H1 (cell line): ENCODE data around the gene NOL12. TPM values are rescaled to one million over a fixed set of nuclear protein-coding genes. Genes with fewer than 3 reads are reported as not detected.

Source experiments
- CTCF ChIA-PET: fragments of 300-600 bp; sonication (Branson Sonifier 250); formaldehyde crosslinking; loops from one replicate; lab custom pipeline; 2021; ENCODE audit not compliant: partially characterized antibody; lab: Charles Lee
- POLR2A ChIA-PET: fragments of 300-600 bp; sonication (Branson Sonifier 250); formaldehyde crosslinking; loops from one replicate; lab custom pipeline; 2021; ENCODE audit warnings: inconsistent platforms; ENCODE audit not compliant: partially characterized antibody; lab: Charles Lee
- DNase-seq, 2 experiments: peaks; one replicate each; pipeline versions ENCODE4 v3.0.0 to v3.0.0-alpha.2; 2010 to 2022; ENCODE audit warnings: low spot score in 2 of 2, low read depth in 1 of 2, mixed read lengths in 1 of 2
- FAIRE-seq: peaks from 2 replicates; lab custom pipeline; 2011; peaks lifted over from hg19 to GRCh38; lab: Jason Lieb, UNC
- H2AFZ ChIP-seq: 2 replicates; pipeline ENCODE4 v1.8.1; 2012; ENCODE audit warnings: low read length, inconsistent platforms
- H2AK5ac ChIP-seq: 2 replicates; pipeline ENCODE4 v1.6.1; 2013; ENCODE audit warnings: low read depth, low read length
- H2BK120ac ChIP-seq: replicated peaks from 2 replicates; pipeline ENCODE3; 2013; ENCODE audit warnings: low read depth, low read length, inconsistent platforms
- H2BK12ac ChIP-seq: 2 replicates; pipeline ENCODE4 v1.6.1; 2013; ENCODE audit warnings: low read depth, low read length
- H2BK15ac ChIP-seq: 2 replicates; pipeline ENCODE4 v1.6.1; 2013; ENCODE audit warnings: low read length
- H2BK20ac ChIP-seq: 2 replicates; pipeline ENCODE4 v1.6.1; 2013; ENCODE audit warnings: low read length
- H2BK5ac ChIP-seq: 2 replicates; pipeline ENCODE4 v1.6.1; 2013; ENCODE audit warnings: low read depth, low read length
- H3K14ac ChIP-seq: 2 replicates; pipeline ENCODE4 v1.6.1; 2013; ENCODE audit warnings: inconsistent platforms; ENCODE audit not compliant: insufficient read length
- H3K18ac ChIP-seq: 2 replicates; pipeline ENCODE4 v1.6.1; 2013; ENCODE audit warnings: low read length; ENCODE audit errors: extremely low read depth
- H3K23ac ChIP-seq: 2 replicates; pipeline ENCODE4 v1.6.1; 2013; ENCODE audit warnings: inconsistent platforms; ENCODE audit not compliant: insufficient read length
- H3K23me2 ChIP-seq: 2 replicates; pipeline ENCODE4 v1.6.1; 2013; ENCODE audit warnings: low read depth, low read length
- H3K27ac ChIP-seq: 2 replicates; pipeline ENCODE4 v1.6.1; 2011; ENCODE audit warnings: low read depth, low read length, inconsistent platforms
- H3K27me3 ChIP-seq, 4 experiments: replicated peaks in 1 of 4; 1 replicate in 1 of 4; 2 replicates in 3 of 4; pipeline versions ENCODE4 v1.6.1 to v1.8.1; 2011 to 2013; ENCODE audit warnings: low read length in 3 of 4, mild to moderate bottlenecking in 3 of 4, inconsistent platforms in 2 of 4, mixed read lengths in 2 of 4, moderate library complexity in 1 of 4; ENCODE audit not compliant: control insufficient read depth in 3 of 4, insufficient read depth in 3 of 4; ENCODE audit errors: extremely low read depth in 1 of 4
- H3K36me3 ChIP-seq, 4 experiments: 2 replicates each; pipeline versions ENCODE4 v1.6.1 to v1.8.1; 2011 to 2013; ENCODE audit warnings: mild to moderate bottlenecking in 4 of 4, low read length in 3 of 4, moderate library complexity in 2 of 4, control low read depth in 1 of 4, inconsistent platforms in 1 of 4; ENCODE audit not compliant: insufficient read depth in 4 of 4, control insufficient read depth in 2 of 4
- H3K4ac ChIP-seq: replicated peaks from 2 replicates; pipeline ENCODE3; 2013; ENCODE audit warnings: low read length, low read depth, mixed read lengths, inconsistent platforms; ENCODE audit not compliant: insufficient read length
- H3K4me1 ChIP-seq, 4 experiments: replicated peaks in 1 of 4; 1 replicate in 1 of 4; 2 replicates in 3 of 4; pipeline versions ENCODE4 v1.6.1 to v1.8.1; 2011 to 2013; ENCODE audit warnings: low read length in 3 of 4, inconsistent platforms in 2 of 4, mixed read lengths in 1 of 4; ENCODE audit not compliant: insufficient read depth in 4 of 4, control insufficient read depth in 3 of 4
- H3K4me2 ChIP-seq, 2 experiments: 2 replicates each; pipeline versions ENCODE4 v1.6.1 to v1.8.1; 2011 to 2013; ENCODE audit warnings: low read depth in 2 of 2, low read length in 2 of 2, control low read depth in 1 of 2, inconsistent platforms in 1 of 2, mild to moderate bottlenecking in 1 of 2; ENCODE audit not compliant: insufficient read depth in 1 of 2
- H3K4me3 ChIP-seq, 4 experiments: fragments of 200-600, 300-600 bp in 1 of 4; sonication (generic), shearing (Covaris generic), sonication (Bioruptor Twin) in 1 of 4; 2 replicates each; pipeline versions ENCODE4 v1.5.1 to v1.8.1; 2011 to 2016; ENCODE audit warnings: low read length in 4 of 4, low read depth in 3 of 4, control low read depth in 2 of 4, inconsistent platforms in 2 of 4, mild to moderate bottlenecking in 2 of 4, mixed read lengths in 1 of 4, moderate library complexity in 1 of 4; ENCODE audit not compliant: insufficient read depth in 2 of 4; ENCODE audit errors: extremely low read depth in 1 of 4
- H3K56ac ChIP-seq: replicated peaks from 2 replicates; pipeline ENCODE3; 2013; ENCODE audit warnings: low read depth, mild to moderate bottlenecking, mixed read lengths, low read length, inconsistent platforms; ENCODE audit not compliant: insufficient read length
- H3K79me1 ChIP-seq: 2 replicates; pipeline ENCODE4 v1.6.1; 2013; ENCODE audit warnings: low read depth, low read length, control low read depth
- H3K79me2 ChIP-seq, 2 experiments: 2 replicates each; pipeline versions ENCODE4 v1.6.1 to v1.8.1; 2012 to 2013; ENCODE audit warnings: low read length in 2 of 2, mild to moderate bottlenecking in 2 of 2, inconsistent platforms in 1 of 2; ENCODE audit not compliant: insufficient read depth in 2 of 2, control insufficient read depth in 1 of 2
- H3K9ac ChIP-seq, 4 experiments: replicated peaks in 1 of 4; 1 replicate in 1 of 4; 2 replicates in 3 of 4; pipeline versions ENCODE4 v1.6.1 to v1.8.1; 2011 to 2013; ENCODE audit warnings: low read depth in 3 of 4, low read length in 3 of 4, control low read depth in 2 of 4, mild to moderate bottlenecking in 2 of 4, moderate library complexity in 2 of 4, inconsistent platforms in 1 of 4; ENCODE audit errors: extremely low read depth in 1 of 4
- H3K9me3 ChIP-seq, 2 experiments: 2 replicates each; pipeline versions ENCODE4 v1.6.1 to v1.8.1; 2012 to 2013; ENCODE audit warnings: mild to moderate bottlenecking in 2 of 2, moderate library complexity in 2 of 2, control low read depth in 1 of 2, inconsistent platforms in 1 of 2, low read depth in 1 of 2, low read length in 1 of 2, mixed read lengths in 1 of 2; ENCODE audit not compliant: insufficient read depth in 2 of 2
- H4K20me1 ChIP-seq, 2 experiments: replicated peaks in 1 of 2; 2 replicates each; pipeline versions ENCODE3 to v1.8.1; 2011 to 2013; ENCODE audit warnings: inconsistent platforms in 2 of 2, low read length in 2 of 2, mild to moderate bottlenecking in 1 of 2; ENCODE audit not compliant: insufficient read depth in 2 of 2, control insufficient read depth in 1 of 2
- H4K5ac ChIP-seq: 2 replicates; pipeline ENCODE4 v1.6.1; 2013; ENCODE audit warnings: low read length, low read depth, mixed read lengths, inconsistent platforms; ENCODE audit not compliant: insufficient read length
- H4K8ac ChIP-seq: 2 replicates; pipeline ENCODE4 v1.8.0; 2013; ENCODE audit warnings: mild to moderate bottlenecking, moderate library complexity, low read length, inconsistent platforms; ENCODE audit not compliant: insufficient read depth; ENCODE audit errors: extremely low read depth
- H4K91ac ChIP-seq: replicated peaks from 2 replicates; pipeline ENCODE3; 2013; ENCODE audit warnings: low read length, mixed read lengths, inconsistent platforms; ENCODE audit not compliant: insufficient read length
- CTCF ChIP-seq, 3 experiments: IDR thresholded peaks; 1 replicate in 2 of 3; 2 replicates in 1 of 3; pipeline versions ENCODE4 v1.5.1 to v1.6.1; 2011; ENCODE audit warnings: low read length in 3 of 3, mild to moderate bottlenecking in 3 of 3, inconsistent platforms in 2 of 3, low read depth in 1 of 3, moderate library complexity in 1 of 3; ENCODE audit not compliant: insufficient read depth in 1 of 3; ENCODE audit errors: control extremely low read depth in 1 of 3
- EP300 ChIP-seq, 2 experiments: IDR thresholded peaks; 1 replicate in 1 of 2; 2 replicates in 1 of 2; pipeline ENCODE4 v1.6.1; 2011 to 2012; ENCODE audit warnings: low read depth in 2 of 2, low read length in 2 of 2, mild to moderate bottlenecking in 2 of 2, borderline replicate concordance in 1 of 2, inconsistent platforms in 1 of 2, moderate library complexity in 1 of 2
- RAD21 ChIP-seq, 2 experiments: IDR thresholded peaks in 1 of 2; conservative IDR thresholded peaks in 1 of 2; 2 replicates each; pipeline ENCODE4 v1.6.1; 2011; ENCODE audit warnings: low read depth in 2 of 2, low read length in 2 of 2, improper control_type of control experiment in 1 of 2, inconsistent platforms in 1 of 2, mild to moderate bottlenecking in 1 of 2, moderate library complexity in 1 of 2
- WGBS, 2 experiments: shearing (Covaris generic) in 1 of 2; methylation state at CpG; one replicate each; pipeline versions ENCODE4 v1.1.6 to v1.1.7; 2013 to 2015; ENCODE audit warnings: low lambda C conversion rate in 2 of 2, mixed read lengths in 2 of 2, inconsistent platforms in 1 of 2, low coverage in 1 of 2, missing lambda C conversion rate in 1 of 2; ENCODE audit not compliant: insufficient replicate concordance in 2 of 2, insufficient coverage in 1 of 2, insufficient read length in 1 of 2; ENCODE audit errors: extremely low coverage in 1 of 2, missing lambda C conversion rate in 1 of 2; 5-methylcytosine and 5-hydroxymethylcytosine counted together
- polyA plus RNA-seq, 7 experiments: library from polyadenylated mRNA; depleted of rRNA in 3 of 7; stranded (reverse) in 5 of 7; unstranded in 2 of 7; fragments of >200 nt in 5 of 7; fragments of 200-250 nt in 2 of 7; gene quantifications; 1 replicate in 5 of 7; 2 replicates in 1 of 7; 4 replicates in 1 of 7; pipeline versions ENCODE4 v1.2.1 to v1.2.3, GENCODE V29; 2011 to 2013; ENCODE audit warnings: missing spikeins in 2 of 7, mixed read lengths in 2 of 7
- total RNA-seq: library from RNA; stranded (reverse); fragmentation: NEBNext Ultra II Directional; extraction: Animal tissue kit (Norgen Biotek cat#: 25700); gene quantifications from 2 replicates; pipeline ENCODE4 v1.2.1, GENCODE V29; 2021

NOL12 gene
- total and polyA plus RNA-seq, 2 of the 8 experiments (the other 6 are each of a cell fraction or from before 2014, with no cell fraction given): 25.3 to 28.3 TPM

GRCh38 chr22:37726241-37726887 is 40.2 kb downstream of the NOL12 start:
- Histone ChIP-seq H3K79me1 (no peaks in the 10 kb centered on the region), H3K27ac (no peak overlapping the region), H3K4me1 (no peaks in the 10 kb centered on the region), H2BK15ac (no peak overlapping the region), H3K4me3 (no peak overlapping the region), H3K79me2 (no peaks in the 10 kb centered on the region), H2BK20ac (no peak overlapping the region), H3K4ac (no peak overlapping the region), H2AFZ (no peak overlapping the region), H4K5ac (no peak overlapping the region), H3K4me2 (no peak overlapping the region), H3K18ac (no peak overlapping the region), H3K9ac (no peak overlapping the region), H3K9me3 (no peaks in the 10 kb centered on the region), H2BK120ac (no peak overlapping the region), H3K23me2 (no peaks in the 10 kb centered on the region), H2BK12ac (no peak overlapping the region), H3K14ac (no peak overlapping the region), H4K91ac (no peak overlapping the region), H2BK5ac (no peak overlapping the region), H3K23ac (no peak overlapping the region), H3K56ac (no peak overlapping the region), H4K8ac (peak overlapping the region; percentile 41; the same call in 1 of the 2 replicates), H4K20me1 (peaks cover 0 to 3% of the 10 kb centered on the region in 2 experiments), H3K27me3 (no peaks in the 10 kb centered on the region), H2AK5ac (no peak overlapping the region), H3K36me3 (peaks cover 0 to 18% (median 14%) of the 10 kb centered on the region in 4 experiments; a peak in 5 of 8 replicates)
- FAIRE-seq: no peak
- DNase-seq: no peak
- POLR2A ChIA-PET: interaction anchor here (1.1 kb wide), 1 partner anchor 18 kb away, joined by 3 read pairs; no protein-coding TSS in a partner anchor
- TF ChIP-seq EP300 (IDR thresholded peaks at IDR 0.05; ENCODE audit: borderline replicate concordance in 1 of 2, low read depth in 2 of 2, low read length in 2 of 2) (no peak), RAD21 (IDR thresholded peaks at IDR 0.05 in 1 of 2, conservative IDR thresholded peaks at IDR 0.05 in 1 of 2; ENCODE audit: low read depth in 2 of 2, low read length in 2 of 2) (peak in 1 of 2 experiments; percentile 6; a peak in 1 of 4 replicates), CTCF (IDR thresholded peaks at IDR 0.05; ENCODE audit: control extremely low read depth in 1 of 3, insufficient read depth in 1 of 3, low read depth in 1 of 3, low read length in 3 of 3) (peak in 1 of 3 experiments; percentile 11; a peak in 1 of 4 replicates)
- WGBS, 2 experiments: 86% methylated on average over 15 of the region's 20 CpGs; no CpG with 5 or more reads in 1 of the 2 experiments
- CTCF ChIA-PET: interaction anchor here (0.6 to 1.3 kb wide), 2 partner anchors 104 to 134 kb away, joined by 3 read pairs; no protein-coding TSS in a partner anchor
